Uterus (tissue), 2 donors: Measurements from ENCODE around the gene B3GNT2.
A peak's percentile ranks its signal among the peaks of the same experiment; 100 is the strongest.

Experiments
- POLR2A ChIP-seq, 2 donors: fragments of 450-650 bp; IDR thresholded peaks; one replicate each; pipeline ENCODE4 v1.6.1; 2016; ENCODE audit warnings: antibody characterized with exemption in 2 of 2, mild to moderate bottlenecking in 1 of 2, moderate library complexity in 1 of 2
- TF ChIP-seq, protein P1 (sequence below), 4 experiments: fragments of 200-600 bp in 2 of 4; fragments of 450-650 bp in 2 of 4; sonication (generic) in 2 of 4; IDR thresholded peaks; one replicate each; pipeline ENCODE4 v1.5.1; 2016 to 2019; ENCODE audit warnings: antibody characterized with exemption in 4 of 4, mild to moderate bottlenecking in 2 of 4, moderate library complexity in 1 of 4

- TF ChIP-seq, protein P1, sequence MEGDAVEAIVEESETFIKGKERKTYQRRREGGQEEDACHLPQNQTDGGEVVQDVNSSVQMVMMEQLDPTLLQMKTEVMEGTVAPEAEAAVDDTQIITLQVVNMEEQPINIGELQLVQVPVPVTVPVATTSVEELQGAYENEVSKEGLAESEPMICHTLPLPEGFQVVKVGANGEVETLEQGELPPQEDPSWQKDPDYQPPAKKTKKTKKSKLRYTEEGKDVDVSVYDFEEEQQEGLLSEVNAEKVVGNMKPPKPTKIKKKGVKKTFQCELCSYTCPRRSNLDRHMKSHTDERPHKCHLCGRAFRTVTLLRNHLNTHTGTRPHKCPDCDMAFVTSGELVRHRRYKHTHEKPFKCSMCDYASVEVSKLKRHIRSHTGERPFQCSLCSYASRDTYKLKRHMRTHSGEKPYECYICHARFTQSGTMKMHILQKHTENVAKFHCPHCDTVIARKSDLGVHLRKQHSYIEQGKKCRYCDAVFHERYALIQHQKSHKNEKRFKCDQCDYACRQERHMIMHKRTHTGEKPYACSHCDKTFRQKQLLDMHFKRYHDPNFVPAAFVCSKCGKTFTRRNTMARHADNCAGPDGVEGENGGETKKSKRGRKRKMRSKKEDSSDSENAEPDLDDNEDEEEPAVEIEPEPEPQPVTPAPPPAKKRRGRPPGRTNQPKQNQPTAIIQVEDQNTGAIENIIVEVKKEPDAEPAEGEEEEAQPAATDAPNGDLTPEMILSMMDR (IDR thresholded peaks at IDR 0.05), result peak in 1 of 4 experiments; percentile 14
- TF ChIP-seq POLR2A (IDR thresholded peaks at IDR 0.05), result no peak
These were observed 1.4 kb downstream of the B3GNT2 start for GRCh38 chr2:62197011-62197924.
